MM.1S (cell line): ENCODE measurements around the gene MIGA2.

Source experiments
- EZH2 ChIP-seq: fragments of 300-600 bp; sonication (generic); optimal IDR thresholded peaks from 2 replicates; pipeline ENCODE3; 2017; ENCODE audit warnings: low read depth, mild to moderate bottlenecking, antibody characterized with exemption, low read length, mixed read lengths
- EZH2phosphoT487 ChIP-seq: fragments of 300-600 bp; sonication (generic); IDR thresholded peaks from 2 replicates; pipeline ENCODE4 v1.6.1; 2018; ENCODE audit warnings: antibody characterized with exemption, low read length
- TF ChIP-seq, protein P1 (sequence below): fragments of 300-600 bp; sonication (generic); IDR thresholded peaks from 2 replicates; pipeline ENCODE4 v1.5.1; 2016; ENCODE audit warnings: antibody characterized with exemption, low read length, mixed read lengths

DNA sequence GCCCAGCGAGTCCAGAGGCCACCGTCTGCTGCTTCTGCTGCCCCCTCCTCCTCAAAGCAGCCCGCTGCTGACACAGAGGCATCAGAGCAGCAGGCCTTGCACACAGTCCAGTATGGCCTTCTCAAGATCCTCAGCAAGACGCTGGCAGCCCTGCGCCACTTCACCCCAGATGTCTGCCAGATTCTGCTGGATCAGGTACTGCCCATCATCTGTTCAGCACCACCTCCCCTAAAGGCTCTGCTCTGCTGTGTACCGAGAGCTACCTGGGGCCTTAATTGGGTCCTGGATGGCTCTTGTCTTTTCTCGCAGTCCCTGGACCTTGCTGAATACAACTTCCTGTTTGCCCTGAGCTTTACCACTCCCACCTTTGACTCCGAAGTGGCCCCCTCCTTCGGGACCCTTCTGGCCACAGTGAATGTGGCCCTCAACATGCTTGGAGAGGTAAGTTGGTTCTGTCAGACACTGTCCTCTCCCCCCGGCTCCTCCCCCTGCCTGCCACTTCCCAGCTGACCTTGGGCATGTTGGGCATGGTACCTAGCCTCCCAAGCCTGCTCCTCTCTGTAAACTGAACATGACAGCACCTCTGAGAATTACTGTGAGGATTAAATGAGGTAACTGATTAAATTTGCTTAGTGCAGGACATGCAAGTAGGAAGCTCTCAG lies 31.0 kb upstream of the MIGA2 start:
- TF ChIP-seq, protein P1, sequence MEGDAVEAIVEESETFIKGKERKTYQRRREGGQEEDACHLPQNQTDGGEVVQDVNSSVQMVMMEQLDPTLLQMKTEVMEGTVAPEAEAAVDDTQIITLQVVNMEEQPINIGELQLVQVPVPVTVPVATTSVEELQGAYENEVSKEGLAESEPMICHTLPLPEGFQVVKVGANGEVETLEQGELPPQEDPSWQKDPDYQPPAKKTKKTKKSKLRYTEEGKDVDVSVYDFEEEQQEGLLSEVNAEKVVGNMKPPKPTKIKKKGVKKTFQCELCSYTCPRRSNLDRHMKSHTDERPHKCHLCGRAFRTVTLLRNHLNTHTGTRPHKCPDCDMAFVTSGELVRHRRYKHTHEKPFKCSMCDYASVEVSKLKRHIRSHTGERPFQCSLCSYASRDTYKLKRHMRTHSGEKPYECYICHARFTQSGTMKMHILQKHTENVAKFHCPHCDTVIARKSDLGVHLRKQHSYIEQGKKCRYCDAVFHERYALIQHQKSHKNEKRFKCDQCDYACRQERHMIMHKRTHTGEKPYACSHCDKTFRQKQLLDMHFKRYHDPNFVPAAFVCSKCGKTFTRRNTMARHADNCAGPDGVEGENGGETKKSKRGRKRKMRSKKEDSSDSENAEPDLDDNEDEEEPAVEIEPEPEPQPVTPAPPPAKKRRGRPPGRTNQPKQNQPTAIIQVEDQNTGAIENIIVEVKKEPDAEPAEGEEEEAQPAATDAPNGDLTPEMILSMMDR: no peak
- TF ChIP-seq EZH2phosphoT487 (no peak), EZH2 (no peak)
